NCI-H2196 (cell line): ENCODE measurements around the gene POU3F1.

Source experiments
- DNase-seq: peaks from one replicate; lab custom pipeline; 2025; ENCODE audit not compliant: unreplicated experiment; lab: John Stamatoyannopoulos, UW

The POU3F1 gene

GRCh38 chr1:38006008-38006828 is 40.4 kb downstream of the POU3F1 start:
- DNase-seq: no peak

GRCh38 chr1:38005195-38006007 is 41.2 kb downstream of the POU3F1 start, which contains the start of gene FHL3:
Gene FHL3 (minus strand): TSS chr1:38005514. CDS start chr1:37999412, 6,102 bp downstream.
- DNase-seq: peak; percentile 54

- no peak for DNase-seq
These were observed 42.1 kb downstream of the POU3F1 start for GRCh38 chr1:38004284-38005108.

GRCh38 chr1:38003261-38004250 is 43.0 kb downstream of the POU3F1 start:
- no peak for DNase-seq

GRCh38 chr1:38000529-38001455 is 45.8 kb downstream of the POU3F1 start:
- DNase-seq: no peak

- DNase-seq: no peak
These were observed 46.4 kb downstream of the POU3F1 start for GRCh38 chr1:38000233-38000528.

DNA sequence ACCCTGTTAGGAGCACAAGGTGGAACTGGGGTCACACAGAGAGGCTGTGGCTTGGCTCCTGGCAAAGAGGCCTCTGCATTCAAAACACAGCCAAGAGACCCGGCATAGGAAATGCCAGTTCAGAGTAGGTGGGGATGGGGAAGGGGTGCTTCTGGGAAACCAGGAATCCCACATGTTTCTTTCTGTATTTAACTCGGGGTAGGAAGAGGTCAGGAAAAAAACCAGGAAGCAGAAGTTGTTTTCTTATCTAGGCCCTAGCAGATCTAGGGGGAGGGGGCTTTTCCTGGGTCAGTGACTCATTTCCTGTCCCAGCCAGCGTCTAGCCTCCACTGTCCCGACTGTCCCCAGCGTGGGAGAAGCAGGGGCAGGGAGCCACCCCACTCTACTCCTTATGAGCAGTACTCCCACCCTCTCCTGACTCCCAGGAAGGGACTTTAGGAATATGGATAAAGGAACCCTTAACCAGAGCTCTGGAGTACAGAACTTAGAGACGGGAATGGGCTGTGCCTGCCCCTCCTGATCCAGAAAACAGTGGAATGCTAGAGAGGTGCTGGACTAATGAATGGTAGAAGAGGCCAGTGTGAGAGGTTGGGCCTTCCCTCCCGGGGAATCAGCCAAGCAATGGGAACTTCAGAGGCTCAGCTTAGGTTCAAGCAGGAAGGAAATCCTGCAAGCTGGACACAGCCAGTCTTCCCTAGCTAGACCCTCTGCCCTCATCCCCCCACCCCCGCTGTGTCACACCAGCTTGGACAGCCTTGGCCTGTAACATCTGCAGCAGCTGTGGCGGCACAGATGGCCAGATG is 47.0 kb downstream of the POU3F1 start:
- DNase-seq: no peak

- no peak for DNase-seq
These were observed 47.6 kb downstream of the POU3F1 start for GRCh38 chr1:37998913-37999429.

DNA sequence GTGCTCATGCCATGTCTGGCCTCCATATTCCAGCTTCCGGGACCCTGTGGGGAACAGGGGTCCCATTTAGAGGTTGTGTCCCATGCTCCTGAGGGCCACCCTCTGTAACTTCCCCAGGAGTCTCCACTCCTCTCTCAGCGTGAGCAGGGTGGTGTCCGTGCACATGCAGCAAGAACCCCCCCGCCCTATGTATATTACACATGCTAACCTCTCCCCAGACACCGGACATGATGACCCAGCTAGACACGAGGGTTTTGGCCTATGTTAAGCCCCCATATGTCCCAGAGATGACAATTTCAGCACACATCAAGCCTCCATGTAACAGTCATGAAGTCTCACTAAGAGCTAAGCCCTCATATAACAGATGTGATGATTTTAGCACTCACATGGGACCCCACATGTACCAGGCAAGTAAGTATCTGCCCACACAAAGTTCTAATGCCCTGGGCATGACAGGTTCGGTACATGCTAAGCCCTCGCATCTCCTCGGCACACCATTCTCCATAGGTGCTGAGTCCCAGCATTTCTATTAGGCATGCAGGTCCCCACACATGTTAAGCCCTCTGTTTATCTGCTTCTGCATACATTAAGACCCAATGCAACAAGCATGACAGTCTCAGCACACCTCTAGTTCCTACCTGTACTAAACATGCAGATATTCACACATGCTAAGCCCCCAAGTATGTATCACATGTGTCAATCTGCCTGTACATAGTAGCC is 48.3 kb downstream of the POU3F1 start:
- DNase-seq: no peak

GRCh38 chr1:37997256-37998088 is 49.1 kb downstream of the POU3F1 start:
- DNase-seq: no peak

- peak; percentile 56 for DNase-seq
These were observed 50.7 kb downstream of the POU3F1 start for GRCh38 chr1:37995751-37996345.

- DNase-seq: no peak
These were observed 51.6 kb downstream of the POU3F1 start for GRCh38 chr1:37994886-37995566.
